GM19397 (cell line): ENCODE data around the gene ZMYND15.
"Not testable (repeated sequence)": the region's sequence is repeated elsewhere in the genome, so short reads cannot be mapped to it uniquely, and the experiment has no call there.

Experiments
- ATAC-seq: cut with Tn5 transposase; IDR thresholded peaks from one replicate; pipeline ENCODE4 v1.9.1; 2021; ENCODE audit warnings: mild to moderate bottlenecking, moderate library complexity; ENCODE audit not compliant: unreplicated experiment

The ZMYND15 gene, protein sequence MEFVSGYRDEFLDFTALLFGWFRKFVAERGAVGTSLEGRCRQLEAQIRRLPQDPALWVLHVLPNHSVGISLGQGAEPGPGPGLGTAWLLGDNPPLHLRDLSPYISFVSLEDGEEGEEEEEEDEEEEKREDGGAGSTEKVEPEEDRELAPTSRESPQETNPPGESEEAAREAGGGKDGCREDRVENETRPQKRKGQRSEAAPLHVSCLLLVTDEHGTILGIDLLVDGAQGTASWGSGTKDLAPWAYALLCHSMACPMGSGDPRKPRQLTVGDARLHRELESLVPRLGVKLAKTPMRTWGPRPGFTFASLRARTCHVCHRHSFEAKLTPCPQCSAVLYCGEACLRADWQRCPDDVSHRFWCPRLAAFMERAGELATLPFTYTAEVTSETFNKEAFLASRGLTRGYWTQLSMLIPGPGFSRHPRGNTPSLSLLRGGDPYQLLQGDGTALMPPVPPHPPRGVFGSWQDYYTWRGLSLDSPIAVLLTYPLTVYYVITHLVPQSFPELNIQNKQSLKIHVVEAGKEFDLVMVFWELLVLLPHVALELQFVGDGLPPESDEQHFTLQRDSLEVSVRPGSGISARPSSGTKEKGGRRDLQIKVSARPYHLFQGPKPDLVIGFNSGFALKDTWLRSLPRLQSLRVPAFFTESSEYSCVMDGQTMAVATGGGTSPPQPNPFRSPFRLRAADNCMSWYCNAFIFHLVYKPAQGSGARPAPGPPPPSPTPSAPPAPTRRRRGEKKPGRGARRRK

DNA sequence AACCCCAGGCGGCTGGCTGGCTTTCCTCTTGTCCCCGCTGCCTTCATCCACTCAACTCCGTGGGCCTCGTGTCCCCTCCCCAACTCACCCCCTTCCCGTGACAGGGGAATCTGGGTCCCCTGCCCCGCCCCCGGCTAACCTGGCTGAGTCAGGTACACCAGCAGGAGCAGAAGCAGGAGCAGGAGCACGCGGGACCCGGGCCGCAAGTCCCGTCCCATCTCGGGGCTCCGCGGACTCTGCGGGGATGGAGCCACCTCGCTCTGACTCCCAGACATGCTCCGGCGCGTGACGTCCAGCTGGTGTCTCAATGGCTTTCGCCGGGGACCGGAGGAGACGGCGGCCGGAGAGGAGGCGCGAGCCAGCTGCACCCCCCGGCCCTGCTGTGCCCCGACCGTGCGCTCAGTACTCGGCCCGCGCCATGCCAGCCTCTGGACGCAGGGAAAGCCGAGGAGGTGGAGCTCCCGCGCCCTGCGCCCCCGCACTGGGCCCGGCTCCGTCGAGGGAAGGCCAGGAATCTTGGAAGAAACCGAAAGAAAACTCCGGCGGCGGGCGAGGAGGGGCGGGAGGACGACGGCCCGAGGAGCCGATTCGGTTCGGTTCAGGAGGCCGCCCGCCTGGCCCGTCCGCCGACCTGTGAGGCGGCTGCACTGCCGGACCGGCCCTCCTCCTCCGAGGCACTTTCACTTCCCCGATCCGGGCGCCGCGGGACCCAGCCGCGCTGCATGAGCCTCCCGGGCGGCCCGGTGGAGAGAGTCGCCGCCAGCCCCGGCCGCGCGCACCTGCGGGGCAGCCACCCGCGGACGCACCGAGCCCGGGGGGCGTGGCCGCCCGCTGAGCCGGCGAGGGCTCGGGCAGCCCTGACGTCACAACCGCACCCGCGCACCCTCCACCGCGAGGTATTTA, at the start of gene ZMYND15, which contains the start of gene CXCL16:
Gene ZMYND15, plus strand, starts transcription at position 712 of the 903 bp plus-strand sequence. CDS start 716 bp downstream, outside the sequence.
Gene CXCL16, minus strand, starts transcription at position 807 of the 903 bp plus-strand sequence. Its CDS starts 589 bp downstream, at position 218.
- peak; percentile 68 for ATAC-seq

DNA sequence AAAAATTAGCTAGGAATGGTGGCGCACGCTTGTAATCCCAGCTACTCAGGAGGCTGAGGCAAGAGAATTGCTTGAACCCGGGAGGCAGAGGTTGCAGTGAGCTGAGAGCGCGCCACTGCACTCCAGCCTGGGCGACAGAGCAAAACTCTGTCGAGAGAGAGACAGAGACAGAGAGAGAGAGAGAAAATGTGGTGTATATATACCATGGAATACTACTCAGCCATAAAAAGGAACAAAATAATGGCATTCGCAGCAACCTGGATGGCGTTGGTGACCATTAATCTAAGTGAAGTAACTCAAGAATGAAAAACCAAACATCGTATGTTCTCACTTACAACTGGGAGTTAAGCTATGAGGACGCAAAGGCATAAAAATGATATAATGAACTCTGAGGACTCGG, 49.8 kb upstream of the ZMYND15 start:
- ATAC-seq, result not testable (repeated sequence)

DNA sequence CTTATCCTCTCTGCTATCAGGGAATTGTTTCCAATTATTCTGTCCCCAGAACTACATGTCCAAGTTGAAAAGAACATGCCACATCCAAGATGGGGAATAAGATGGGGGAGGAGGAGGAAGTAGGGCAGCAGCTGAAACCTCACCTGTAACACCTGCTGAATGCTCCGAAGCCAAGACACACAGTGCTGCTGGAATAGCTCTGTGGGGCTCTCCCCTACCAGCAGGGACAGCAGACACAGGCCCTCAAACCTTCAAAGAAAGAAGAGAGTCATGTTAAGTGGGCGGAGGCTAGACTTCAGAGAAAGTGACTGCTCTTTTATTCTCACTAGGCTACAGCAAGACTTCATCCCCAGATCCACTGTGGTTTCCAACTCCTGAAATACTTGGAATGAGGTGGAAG, 48.9 kb upstream of the ZMYND15 start:
- no peak for ATAC-seq

DNA sequence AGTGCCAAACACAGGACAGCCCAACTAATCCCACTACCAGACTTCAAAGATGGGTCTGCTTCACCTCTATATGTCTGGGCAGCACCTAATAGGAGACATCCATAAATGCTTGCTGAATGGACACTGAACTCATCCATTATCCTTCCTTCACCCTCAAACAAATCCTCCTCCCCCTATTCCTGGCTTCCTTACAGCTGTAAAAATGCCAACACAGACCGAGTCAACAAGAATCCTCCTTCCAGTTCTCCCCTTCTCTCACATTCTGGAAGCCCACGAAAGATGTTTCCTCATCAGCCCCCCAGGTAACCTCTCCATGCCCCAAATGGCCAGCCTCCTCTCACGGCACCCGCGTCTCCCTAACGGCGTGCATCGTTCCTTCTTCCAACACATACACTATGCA, 47.9 kb upstream of the ZMYND15 start:
- ATAC-seq, result no peak

DNA sequence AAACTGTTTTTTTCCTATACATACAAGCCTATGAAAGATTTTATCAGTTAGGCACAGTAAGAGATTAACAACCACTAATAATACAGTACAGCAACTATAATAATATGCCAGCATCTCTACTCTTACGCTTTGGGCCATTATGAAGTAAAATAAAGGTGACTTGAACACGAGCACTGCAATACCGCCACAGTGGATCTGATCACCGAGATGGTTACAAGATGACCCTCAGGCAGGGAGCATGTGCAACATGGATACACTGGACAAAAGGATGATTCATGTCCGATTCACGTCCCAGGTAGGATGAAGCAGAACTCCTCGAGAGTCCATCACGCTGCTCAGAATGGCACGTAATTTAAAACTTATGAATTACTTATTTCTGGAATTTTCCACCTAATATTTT, 46.2 kb upstream of the ZMYND15 start:
- no peak for ATAC-seq

DNA sequence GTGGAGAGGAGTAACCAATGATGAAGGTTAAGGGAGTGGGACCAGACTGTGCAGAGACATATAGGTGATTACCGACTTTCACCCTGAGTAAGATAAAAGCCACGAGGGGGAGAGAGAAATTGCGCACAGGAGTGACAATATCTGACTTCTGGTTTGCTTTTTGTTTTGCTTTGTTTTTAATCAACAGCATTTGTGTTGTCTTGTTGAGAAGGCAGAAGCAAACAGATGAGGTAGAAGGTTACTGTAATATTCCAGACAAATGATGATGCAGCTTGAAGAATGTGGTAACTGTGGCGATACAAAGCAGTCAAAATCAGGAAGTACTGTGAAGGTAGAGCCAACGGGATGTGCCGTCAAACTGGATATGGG, 43.2 kb upstream of the ZMYND15 start:
- ATAC-seq, result no peak

DNA sequence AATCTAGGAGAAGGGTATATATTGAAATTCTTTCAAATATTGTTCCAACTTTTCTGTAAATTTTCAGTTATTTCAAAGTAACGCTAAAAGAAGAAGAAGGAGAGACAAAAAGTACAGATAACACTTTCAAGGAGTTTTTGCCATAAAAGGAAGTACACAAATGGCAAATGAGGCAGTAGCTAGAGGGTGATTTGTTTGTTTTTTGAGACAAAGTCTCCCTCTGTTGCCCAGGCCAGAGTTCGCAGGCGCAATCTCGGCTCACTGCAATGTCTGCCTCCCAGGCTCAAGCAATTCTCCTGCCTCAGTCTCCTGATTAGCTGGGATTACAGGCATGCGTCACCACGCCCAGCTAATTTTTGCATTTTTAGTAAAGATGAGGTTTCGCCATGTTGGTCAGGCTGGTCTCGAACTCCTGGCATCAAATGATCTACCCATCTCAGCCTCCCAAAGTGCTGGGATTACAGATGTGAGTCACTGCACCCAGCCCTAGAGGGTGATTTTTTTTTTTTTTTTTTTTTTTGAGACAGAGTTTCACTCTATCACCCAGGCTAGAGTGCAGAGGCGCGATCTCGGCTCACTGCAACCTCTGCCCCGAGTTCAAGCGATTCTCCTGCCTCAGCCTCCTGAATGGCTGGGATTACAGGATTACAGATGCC, 40.1 kb upstream of the ZMYND15 start:
- not testable (repeated sequence) for ATAC-seq

DNA sequence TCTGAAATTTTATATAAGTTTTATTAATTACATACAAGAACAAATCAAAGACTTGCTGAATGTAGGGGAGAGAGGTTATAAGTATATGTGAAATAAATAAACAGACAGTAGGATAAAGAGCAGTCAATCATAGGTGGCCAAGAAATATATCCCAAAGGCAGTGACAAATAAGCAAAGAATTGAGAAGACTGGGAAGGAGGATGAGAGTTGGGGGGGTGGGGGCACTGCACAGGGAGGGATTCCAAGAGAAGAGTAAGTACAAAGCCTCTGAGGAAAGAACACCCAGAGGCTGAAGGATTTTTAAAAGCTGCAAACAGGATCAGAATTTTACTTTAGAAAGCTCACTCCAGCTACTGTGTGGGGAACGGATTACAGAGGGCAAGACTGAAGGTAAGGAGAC, 38.5 kb upstream of the ZMYND15 start:
- no peak for ATAC-seq

DNA sequence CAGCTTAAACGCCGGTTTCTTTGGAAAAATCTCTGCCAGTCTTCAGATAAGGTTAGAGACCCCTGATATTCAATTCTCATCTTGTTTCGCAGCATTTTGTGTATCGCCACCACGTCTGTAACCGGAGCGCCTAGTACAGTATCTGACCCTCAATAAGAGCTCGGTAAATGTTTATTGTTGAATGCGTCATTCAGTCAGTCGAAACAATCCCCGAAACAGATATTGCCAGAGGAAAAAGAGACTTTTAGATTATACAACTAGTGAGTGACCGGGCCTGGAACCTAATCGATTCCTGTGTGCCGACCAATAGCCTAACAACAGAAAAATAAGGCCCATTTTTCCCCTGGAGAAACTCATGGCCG, 36.3 kb upstream of the ZMYND15 start:
- ATAC-seq, result no peak

DNA sequence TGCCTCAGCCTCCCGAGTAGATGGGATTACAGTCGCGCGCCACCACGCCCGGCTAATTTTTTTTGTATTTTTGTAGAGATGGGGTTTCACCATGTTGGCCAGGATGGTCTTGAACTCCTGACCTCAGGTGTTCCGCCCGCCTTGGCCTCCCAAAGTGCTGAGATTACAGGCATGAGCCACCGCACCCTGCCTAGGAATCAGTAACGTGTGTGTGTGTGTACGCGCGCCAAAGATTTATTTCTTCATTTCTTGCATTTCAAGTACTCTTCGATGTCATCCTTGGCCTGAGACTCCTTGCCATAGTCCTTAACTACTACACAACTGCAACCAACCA, 35.1 kb upstream of the ZMYND15 start:
- ATAC-seq, result not testable (repeated sequence)

DNA sequence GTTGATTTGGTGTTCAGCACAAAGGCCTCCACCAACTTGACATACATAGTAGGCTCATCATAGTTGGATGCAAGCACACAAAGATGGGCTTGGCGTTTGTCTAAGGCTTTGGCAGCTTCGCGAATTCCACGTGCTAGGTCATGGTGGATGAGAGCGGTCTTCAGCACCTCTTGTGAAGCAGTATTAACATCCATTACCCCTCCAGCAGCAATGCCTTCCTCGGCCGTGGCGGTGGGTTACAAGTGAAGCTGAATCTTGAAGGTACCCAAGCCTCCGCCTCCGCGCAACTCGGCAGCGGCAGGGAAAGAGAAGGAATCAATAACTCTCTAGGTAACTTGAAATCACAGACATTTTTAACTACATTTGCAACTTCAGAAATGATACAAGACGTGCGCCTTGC, 34.6 kb upstream of the ZMYND15 start:
- ATAC-seq, result no peak

DNA sequence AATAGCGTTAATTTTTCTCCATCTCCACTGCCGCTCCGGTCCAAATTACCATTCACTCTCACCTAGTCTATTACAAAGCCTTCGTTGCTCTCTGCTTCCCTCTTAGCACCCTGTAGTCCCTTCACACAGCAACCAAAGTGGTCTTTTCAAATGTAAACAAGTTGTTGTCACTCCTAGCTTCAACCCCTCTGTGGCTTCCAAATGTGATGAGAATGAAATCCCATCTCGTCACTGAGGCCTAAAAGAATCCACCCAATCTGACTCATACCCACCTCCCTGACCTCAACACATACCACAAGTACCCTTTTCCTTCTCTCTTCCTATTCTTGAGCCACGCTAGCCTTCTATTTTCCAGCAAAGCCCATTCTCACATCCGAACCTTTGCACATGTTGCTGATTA, 33.5 kb upstream of the ZMYND15 start:
- ATAC-seq, result no peak

DNA sequence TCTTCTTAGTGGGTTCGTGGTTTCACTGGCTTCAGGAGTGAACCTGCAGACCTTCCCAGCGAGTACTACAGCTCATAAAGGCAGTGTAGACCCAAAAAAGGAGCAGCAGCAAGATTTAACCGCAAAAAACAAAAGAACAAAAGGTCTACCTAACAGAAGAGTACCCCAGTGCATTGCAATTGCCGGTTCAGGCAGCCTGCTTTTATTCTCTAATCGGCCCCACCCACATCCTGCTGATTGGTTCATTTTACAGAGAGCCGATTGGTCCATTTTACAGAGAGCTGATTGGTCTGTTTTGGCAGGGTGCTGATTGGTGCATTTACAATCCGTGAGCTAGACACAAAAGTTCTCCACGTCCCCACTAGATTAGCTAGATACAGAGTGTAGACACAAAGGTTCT, 31.2 kb upstream of the ZMYND15 start:
- ATAC-seq, result no peak

DNA sequence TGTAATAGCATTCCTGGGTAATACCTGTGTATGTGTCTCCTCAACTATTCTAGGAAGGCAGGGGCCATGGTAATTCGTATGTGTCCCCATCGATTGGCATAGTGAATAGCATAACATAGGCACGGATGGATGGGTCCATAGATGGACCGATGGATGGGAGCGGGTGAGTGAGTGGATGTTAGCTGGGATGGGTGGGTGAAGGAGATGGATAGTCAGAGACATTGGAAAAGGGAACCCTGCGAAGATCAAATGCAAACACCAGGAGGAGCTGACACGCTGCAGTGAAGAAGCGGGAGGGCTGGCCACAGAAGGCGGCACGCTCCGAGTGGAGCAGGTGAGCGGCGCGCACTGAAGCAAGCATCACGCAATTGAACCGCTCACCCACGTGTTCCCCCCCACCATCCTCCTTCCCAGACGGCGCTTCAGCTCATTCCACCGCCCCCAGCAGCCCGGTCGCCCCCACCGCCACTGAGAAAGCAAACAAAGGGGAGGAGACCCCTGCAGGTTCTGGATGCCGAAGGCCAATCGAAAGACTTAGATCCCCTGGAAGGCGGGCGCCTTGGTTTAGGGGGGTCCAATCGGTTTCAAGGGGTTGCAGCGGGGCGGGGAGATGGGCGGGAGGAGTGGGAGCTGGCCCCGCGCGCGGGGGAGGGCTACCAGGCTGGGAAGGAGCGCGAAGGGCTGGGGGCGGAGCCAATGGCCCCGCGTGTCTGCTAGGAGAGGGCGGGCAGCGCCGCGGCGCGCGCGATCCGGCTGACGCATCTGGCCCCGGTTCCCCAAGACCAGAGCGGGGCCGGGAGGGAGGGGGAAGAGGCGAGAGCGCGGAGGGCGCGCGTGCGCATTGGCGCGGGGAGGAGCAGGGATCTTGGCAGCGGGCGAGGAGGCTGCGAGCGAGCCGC, 29.6 kb upstream of the ZMYND15 start, which contains the start of gene ARRB2:
Gene ARRB2, plus strand, starts transcription at position 839 of the 899 bp plus-strand sequence. CDS start 90 bp downstream, outside the sequence.
- peak; percentile 88 for ATAC-seq

DNA sequence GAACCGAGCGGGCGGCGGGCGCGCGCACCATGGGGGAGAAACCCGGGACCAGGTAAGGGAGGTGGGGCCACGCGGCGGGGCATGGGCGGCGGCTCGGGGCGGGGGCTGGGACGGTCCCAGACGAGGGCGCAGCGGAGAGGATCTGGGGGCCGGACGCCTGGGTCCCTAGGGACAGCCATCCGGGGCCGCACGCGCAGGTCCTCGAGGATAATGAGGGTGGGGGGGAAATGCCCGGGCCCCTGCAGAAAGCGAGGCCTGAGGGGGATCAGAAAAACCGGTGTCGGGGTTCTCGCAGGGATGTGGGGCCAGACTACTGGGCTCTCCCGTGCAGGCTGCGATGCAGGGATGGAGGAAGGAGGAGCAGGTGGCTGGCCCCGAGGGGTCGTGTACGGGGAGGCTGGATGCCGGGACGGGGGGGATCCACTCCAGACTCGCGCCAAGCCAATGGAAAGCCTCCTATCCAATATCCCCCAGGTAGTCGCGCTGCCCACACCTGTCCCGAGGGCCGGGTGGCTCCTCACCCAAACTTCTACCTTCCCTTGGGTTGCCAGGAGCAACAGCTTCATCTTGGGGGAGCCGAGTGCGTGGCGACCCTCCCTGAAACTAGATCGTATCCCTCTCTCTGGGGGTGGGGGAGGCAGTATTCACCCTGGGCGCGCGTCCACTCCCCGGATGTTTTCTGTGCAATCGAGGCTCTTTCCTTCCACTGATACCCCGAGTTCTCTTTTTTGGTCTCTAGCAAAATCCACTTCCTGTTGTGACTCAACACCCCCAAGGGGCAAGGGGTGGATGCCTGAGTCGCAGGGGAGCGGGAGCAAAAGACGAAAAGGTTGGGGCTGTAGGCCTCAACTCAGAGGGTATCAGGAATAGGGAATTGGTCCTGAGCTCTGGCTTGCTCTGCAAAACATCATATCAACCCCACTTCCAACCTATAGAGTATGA, 28.7 kb upstream of the ZMYND15 start:
- no peak for ATAC-seq

DNA sequence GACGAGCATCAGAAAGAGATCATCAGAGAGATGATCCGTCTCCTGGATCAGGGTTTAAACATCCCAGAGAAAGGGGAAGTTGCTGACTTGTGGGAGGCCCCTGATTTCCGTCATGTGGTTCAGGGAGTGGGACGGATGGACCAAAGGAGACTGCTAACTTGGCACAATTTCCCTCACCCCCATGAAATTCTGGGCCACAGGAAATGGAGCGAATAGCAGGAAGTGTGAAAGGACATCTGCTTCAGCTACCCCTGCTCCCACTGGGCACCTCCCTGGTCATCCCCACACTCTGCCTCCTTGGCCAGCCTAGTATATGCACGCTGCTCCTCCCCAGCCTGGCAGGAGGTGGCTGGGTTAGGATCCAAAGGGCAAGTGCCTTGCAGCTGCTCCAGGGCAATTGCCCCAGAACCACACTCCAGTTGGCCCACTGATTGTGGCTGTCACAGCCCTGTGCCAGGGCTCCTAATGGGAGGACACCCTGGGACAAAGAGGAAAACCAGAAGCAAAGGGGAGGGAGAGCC, 27.9 kb upstream of the ZMYND15 start:
- ATAC-seq, result no peak

DNA sequence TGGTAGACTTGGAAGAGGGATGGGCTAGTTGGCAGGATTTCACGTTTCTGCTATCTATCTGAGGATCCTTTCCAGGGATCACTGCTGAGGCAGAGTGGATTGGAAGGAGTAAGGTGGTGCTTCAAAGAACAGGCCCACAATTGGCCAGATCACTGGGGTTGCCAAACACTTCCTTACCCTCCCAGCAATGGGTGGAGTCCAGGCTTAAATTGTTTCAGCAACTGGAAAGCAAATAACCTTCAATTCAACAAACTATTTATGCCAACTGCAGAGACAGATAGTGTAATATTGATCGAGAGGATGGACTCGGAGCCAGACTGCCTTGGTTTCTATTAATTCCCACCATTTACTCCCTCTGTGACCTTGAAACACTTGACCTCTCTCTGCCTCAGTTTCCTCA, 27.1 kb upstream of the ZMYND15 start:
- no peak for ATAC-seq

DNA sequence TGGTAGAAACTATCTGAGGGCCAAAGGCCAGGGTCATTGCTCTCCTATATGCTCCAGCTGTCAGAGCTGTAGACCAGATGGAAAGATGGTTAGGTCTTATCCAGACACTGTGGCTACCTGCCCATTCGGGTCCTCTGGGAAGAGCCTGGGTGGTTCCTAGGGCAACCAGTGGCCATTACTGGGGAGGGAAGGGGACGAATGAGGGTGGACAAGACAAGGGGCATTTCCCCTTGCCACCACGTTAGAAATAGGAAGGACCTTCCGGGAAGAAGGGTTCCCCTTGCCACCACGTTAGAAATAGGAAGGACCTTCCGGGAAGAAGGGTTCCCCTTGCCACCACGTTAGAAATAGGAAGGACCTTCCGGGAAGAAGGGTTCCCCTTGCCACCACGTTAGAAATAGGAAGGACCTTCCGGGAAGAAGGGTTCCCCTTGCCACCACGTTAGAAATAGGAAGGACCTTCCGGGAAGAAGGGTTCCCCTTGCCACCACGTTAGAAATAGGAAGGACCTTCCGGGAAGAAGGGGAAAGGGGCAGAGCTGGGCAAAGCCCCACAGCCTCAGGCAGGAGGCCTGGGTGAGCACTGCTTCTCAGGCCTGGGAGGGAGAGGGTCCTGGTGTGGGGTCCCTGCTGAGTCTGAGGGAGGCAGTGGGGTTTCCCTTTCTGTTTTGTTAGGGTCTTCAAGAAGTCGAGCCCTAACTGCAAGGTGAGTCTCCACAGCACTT, 25.1 kb upstream of the ZMYND15 start:
- not testable (repeated sequence) for ATAC-seq
